HEK293T (cell line): ENCODE data around the gene KCNA4.

Source experiments
- CTCF ChIA-PET: fragments of 350-600 bp; formaldehyde crosslinking; extraction: SDS; loops from one replicate; lab custom pipeline; 2021; ENCODE audit warnings: antibody characterized with exemption, inconsistent platforms; lab: Yijun Ruan, JAX
- POLR2A ChIA-PET: fragments of 350-600 bp; formaldehyde crosslinking; extraction: SDS; loops from one replicate; lab custom pipeline; 2020; ENCODE audit warnings: antibody characterized with exemption, inconsistent platforms; lab: Yijun Ruan, JAX
- DNase-seq: peaks from one replicate; pipeline ENCODE4 v3.0.0; 2012; ENCODE audit warnings: mixed read lengths; ENCODE audit errors: extremely low spot score
- ARNT ChIP-seq: fragments of 450-650 bp; IDR thresholded peaks from 2 replicates; pipeline ENCODE4 v1.6.1; 2017; ENCODE audit warnings: mild to moderate bottlenecking
- BHLHE40 ChIP-seq: fragments of 450-650 bp; IDR thresholded peaks from 2 replicates; pipeline ENCODE4 v1.6.1; 2016; ENCODE audit warnings: mild to moderate bottlenecking, moderate library complexity, borderline replicate concordance
- CTBP1 ChIP-seq: fragments of 450-650 bp; IDR thresholded peaks from 2 replicates; pipeline ENCODE4 v1.6.1; 2016; ENCODE audit warnings: borderline replicate concordance
- ELF4 ChIP-seq: fragments of 450-650 bp; IDR thresholded peaks from 2 replicates; pipeline ENCODE4 v1.6.1; 2017; ENCODE audit warnings: antibody characterized with exemption
- FOXA1 ChIP-seq: fragments of 450-650 bp; IDR thresholded peaks from 2 replicates; pipeline ENCODE4 v1.6.1; 2016; ENCODE audit warnings: mild to moderate bottlenecking
- FOXK2 ChIP-seq: fragments of 450-650 bp; IDR thresholded peaks from 2 replicates; pipeline ENCODE4 v1.6.1; 2016; ENCODE audit warnings: mild to moderate bottlenecking
- FOXM1 ChIP-seq: fragments of 450-650 bp; IDR thresholded peaks from 2 replicates; pipeline ENCODE4 v1.6.1; 2017; ENCODE audit warnings: mild to moderate bottlenecking, borderline replicate concordance
- HDGF ChIP-seq: fragments of 450-650 bp; IDR thresholded peaks from 2 replicates; pipeline ENCODE4 v1.6.1; 2017; ENCODE audit warnings: antibody characterized with exemption, borderline replicate concordance
- L3MBTL2 ChIP-seq: fragments of 450-650 bp; conservative IDR thresholded peaks from 2 replicates; pipeline ENCODE4 v1.6.1; 2016; ENCODE audit warnings: mild to moderate bottlenecking
- LEF1 ChIP-seq: fragments of 450-650 bp; IDR thresholded peaks from 2 replicates; pipeline ENCODE4 v1.6.1; 2017; ENCODE audit warnings: mild to moderate bottlenecking, borderline replicate concordance
- NFRKB ChIP-seq: fragments of 450-650 bp; IDR thresholded peaks from 2 replicates; pipeline ENCODE4 v1.6.1; 2016; ENCODE audit warnings: mild to moderate bottlenecking, moderate library complexity
- SP1 ChIP-seq: fragments of 450-650 bp; IDR thresholded peaks from 2 replicates; pipeline ENCODE4 v1.6.1; 2017
- SUZ12 ChIP-seq: fragments of 450-650 bp; IDR thresholded peaks from 2 replicates; pipeline ENCODE4 v1.6.1; 2016; ENCODE audit warnings: mild to moderate bottlenecking
- TARDBP ChIP-seq: fragments of 450-650 bp; IDR thresholded peaks from 2 replicates; pipeline ENCODE4 v1.6.1; 2016
- ZNF384 ChIP-seq: fragments of 450-650 bp; IDR thresholded peaks from 2 replicates; pipeline ENCODE4 v1.6.1; 2016
- TF ChIP-seq, protein P1 (sequence below): fragments of 450-650 bp; IDR thresholded peaks from 2 replicates; pipeline ENCODE4 v1.6.1; 2016

KCNA4 gene

DNA sequence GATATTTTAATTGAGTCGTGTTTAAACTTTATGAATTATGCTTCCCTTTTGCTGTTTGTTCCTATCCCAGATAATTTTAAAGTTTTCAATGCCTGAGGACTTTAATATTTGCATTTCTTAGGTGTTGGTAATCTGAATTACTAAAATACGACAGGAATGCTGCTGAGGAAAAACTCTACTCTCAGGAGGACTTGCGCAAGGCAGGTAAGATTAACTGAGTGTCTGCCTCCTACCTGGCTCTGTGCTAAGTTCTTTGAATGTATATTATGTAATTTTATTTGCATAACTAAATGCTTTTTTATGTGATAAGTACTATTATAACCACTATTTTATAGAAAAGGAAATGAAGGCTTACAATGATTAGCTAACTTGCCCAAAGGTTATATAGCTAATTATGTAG is 2.7 kb upstream of the KCNA4 start:
- TF ChIP-seq LEF1 (no peak), FOXA1 (no peak), TARDBP (no peak), NFRKB (no peak), L3MBTL2 (no peak), SP1 (no peak), ARNT (no peak), ELF4 (no peak), BHLHE40 (no peak), HDGF (no peak), CTBP1 (no peak), SUZ12 (no peak), FOXK2 (no peak), FOXM1 (no peak), ZNF384 (no peak)
- TF ChIP-seq, protein P1, sequence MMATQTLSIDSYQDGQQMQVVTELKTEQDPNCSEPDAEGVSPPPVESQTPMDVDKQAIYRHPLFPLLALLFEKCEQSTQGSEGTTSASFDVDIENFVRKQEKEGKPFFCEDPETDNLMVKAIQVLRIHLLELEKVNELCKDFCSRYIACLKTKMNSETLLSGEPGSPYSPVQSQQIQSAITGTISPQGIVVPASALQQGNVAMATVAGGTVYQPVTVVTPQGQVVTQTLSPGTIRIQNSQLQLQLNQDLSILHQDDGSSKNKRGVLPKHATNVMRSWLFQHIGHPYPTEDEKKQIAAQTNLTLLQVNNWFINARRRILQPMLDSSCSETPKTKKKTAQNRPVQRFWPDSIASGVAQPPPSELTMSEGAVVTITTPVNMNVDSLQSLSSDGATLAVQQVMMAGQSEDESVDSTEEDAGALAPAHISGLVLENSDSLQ = no peak
- DNase-seq = no peak
- CTCF ChIA-PET = no interaction called here
- POLR2A ChIA-PET = no interaction called here

DNA sequence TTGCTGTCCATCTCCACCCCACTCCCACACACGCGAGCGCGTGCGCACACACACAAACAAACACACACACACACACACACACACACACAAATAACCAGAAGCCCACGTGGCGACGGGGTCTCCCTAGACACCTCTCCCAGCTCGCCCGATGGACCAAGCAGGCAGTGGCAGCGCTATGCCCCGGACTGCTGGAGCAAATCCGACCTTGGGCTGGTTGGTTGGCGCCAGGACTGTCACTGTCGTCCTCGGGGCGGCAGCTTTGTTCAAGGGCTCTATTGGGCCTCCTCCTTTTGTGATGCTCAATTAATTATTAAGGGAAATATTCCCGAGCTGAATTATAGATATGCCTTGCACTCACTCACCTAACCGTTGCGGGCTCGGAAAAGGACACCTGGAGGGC is 1.7 kb upstream of the KCNA4 start:
- no peak for DNase-seq
- POLR2A ChIA-PET = no interaction called here
- CTCF ChIA-PET = no interaction called here
- TF ChIP-seq HDGF (no peak), ZNF384 (no peak)

DNA sequence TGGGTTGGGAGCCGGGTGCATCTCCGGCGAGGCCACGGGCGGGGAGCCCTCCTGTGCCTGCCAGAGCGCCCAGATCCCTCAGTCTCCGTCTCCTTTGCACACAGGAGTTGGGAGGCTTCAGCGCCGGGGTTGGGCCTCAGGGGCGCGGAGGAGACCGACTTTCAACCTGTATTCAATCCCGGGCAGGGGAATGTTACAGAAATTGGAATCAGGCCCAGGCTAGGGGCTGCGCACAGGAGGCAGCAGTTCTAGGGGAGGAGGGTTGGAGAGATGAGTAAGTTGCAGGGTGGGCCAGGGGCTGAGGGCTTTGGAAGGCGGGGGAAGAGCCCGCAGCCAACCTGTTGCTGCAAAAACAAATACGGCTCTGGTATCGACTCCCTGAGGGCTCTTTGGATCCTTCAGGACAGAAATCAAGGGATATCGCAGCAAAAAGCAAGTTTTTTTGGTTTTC is 640 bp upstream of the KCNA4 start:
- no peak for DNase-seq
- TF ChIP-seq SP1 (no peak), BHLHE40 (no peak), ZNF384 (no peak), HDGF (no peak)
- POLR2A ChIA-PET = no interaction called here
- CTCF ChIA-PET = interaction anchor here (1.1 kb wide), 1 partner anchor 10 kb away, joined by 3 read pairs; no protein-coding TSS in a partner anchor

DNA sequence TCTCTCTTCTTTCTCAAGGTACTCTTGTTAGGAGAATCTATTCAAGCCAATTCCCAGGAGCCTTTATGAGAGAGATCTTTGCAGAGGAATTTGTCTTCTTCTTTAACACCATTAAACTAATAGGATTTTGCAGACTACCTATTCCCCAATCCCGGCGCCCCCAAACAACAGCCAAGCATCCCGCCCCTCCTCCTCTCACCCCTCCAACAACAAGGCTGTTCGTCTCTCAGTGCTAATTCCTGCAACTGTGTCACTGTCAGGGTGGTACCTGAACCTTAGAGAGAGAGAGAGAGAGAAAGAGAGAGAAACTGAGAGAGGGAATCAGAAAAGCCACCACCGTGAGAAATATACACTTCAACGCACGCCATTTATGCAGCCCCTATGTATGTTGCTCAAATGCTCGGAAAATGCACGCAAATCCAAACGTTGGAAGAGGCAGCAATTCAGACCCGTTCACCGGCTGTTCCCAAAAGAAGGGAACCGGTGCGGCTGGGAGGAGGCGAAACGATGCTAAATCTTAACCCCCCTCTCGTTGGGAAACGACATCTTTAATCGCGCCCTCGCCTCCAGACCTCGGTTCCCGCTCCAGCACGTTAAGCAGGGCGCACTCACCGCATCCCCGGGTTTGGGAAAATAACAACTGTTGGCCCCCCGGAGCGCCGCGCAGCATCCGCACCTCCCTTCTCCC is 961 bp downstream of the KCNA4 start:
- TF ChIP-seq SUZ12 = no peak
- no peak for TF ChIP-seq L3MBTL2
- no peak for TF ChIP-seq ZNF384
- no peak for TF ChIP-seq SP1
- TF ChIP-seq FOXA1 = no peak
- TF ChIP-seq, protein P1 = no peak
- no peak for TF ChIP-seq CTBP1
- CTCF ChIA-PET = no interaction called here
- DNase-seq = no peak
- POLR2A ChIA-PET = no interaction called here

DNA sequence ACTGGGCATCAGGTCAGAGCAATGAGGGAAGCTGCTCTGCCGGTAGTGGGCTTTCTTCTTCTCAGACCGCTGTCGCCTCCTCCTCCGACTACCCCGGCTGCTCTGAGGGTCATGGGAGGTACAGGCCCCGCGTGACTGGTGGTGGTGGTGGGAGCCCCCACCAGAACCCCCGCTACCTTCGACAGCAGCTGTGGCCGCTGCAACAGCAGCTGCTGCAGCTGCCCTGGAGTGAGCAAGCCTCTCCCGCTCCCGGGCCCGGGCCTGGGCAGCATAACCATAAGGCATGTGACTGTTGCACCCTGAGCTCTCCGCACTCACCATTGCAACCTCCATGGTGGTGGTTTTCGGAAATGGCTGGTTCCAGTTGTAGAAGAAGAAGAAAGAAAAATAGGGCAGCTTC is 4.5 kb downstream of the KCNA4 start:
- TF ChIP-seq SP1 (no peak), SUZ12 (no peak), ARNT (no peak)
- ChIA-PET POLR2A (no interaction called here), CTCF (no interaction called here)
- no peak for DNase-seq

DNA sequence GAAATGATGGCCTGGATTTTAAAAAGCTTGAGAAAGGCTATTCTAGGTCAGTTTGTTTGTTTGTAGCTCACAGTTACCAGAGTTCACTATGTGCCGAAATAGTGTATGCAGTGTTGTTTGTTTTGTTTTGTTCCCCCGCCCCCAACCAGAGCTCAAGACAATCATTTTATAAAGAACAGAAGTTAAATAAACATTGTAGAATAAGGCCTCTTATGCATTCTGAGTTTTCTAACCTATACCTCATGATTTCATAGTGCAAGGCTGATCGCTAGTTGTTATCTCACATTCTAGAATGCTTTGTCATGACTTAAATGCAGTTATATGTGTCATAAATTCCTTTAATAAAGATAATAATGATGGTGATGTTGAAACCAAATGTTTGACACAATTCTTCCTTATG is 7.8 kb downstream of the KCNA4 start:
- ChIA-PET CTCF (no interaction called here), POLR2A (no interaction called here)
- TF ChIP-seq SUZ12 (no peak), FOXA1 (no peak), ZNF384 (no peak), SP1 (no peak), LEF1 (no peak), HDGF (no peak), ELF4 (no peak), NFRKB (no peak), TARDBP (no peak), L3MBTL2 (no peak), FOXK2 (no peak)
- TF ChIP-seq, protein P1 = no peak
- DNase-seq = no peak

DNA sequence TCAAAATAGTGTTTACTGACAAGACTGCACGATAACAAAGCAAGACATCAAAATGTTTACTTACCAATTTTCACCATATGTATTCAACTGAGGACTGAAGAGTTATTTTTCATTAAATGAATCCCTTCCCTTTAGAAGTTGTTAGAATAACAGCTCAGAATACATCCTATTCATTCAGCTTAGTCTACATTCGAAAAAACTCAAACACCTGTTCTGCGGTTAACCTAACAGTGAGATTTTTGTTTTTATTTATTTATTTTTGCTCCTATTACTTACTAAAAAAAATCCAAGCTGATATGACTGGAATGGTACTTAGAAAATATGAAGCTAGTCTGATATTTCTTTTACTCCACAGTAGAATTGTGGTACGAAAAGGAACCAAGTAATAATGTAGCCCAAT is 10.0 kb downstream of the KCNA4 start:
- CTCF ChIA-PET = no interaction called here
- TF ChIP-seq SUZ12 (no peak), CTBP1 (no peak), L3MBTL2 (no peak), FOXK2 (no peak), ZNF384 (no peak), FOXM1 (no peak), FOXA1 (no peak), SP1 (no peak)
- POLR2A ChIA-PET = no interaction called here
- no peak for DNase-seq
